ENCODE data around the gene TSSC4.

The TSSC4 gene

GRCh38 chr11:2365571-2366210, 34.9 kb upstream of the TSSC4 start:
- TF ChIP-seq ZNF274 (IDR thresholded peaks at IDR 0.05; ENCODE audit: low read depth, low read length) = no peak
- H3K4me3 ChIP-seq (ENCODE audit: low read length) = no peak overlapping the region

DNA sequence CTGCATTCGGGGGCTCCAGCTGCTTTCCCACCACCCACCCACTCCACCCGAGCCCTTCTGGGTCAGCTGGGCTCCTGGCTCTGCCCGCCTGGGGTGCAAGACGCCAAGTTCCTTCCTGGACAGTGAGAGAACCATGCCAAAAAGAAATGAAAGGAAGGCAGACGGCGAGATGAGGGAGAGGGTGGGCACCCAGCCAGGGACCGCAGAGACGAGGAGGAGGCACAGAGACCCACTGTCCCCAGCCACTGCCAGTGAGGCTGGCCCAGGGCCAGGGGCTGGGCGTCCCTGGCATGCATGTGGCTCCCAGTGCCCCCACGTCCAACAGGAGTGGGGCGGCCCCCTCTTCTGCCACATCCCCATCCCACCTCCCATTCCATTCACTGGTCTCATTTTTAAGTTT, 34.3 kb upstream of the TSSC4 start:
- H3K4me3 ChIP-seq (ENCODE audit: low read length) = no peak overlapping the region
- TF ChIP-seq ZNF274 (IDR thresholded peaks at IDR 0.05; ENCODE audit: low read depth, low read length) = no peak

GRCh38 chr11:2366733-2367132, 33.8 kb upstream of the TSSC4 start:
- H3K4me3 ChIP-seq (ENCODE audit: low read length) = no peak overlapping the region
- TF ChIP-seq ZNF274 (IDR thresholded peaks at IDR 0.05; ENCODE audit: low read depth, low read length) = no peak

DNA sequence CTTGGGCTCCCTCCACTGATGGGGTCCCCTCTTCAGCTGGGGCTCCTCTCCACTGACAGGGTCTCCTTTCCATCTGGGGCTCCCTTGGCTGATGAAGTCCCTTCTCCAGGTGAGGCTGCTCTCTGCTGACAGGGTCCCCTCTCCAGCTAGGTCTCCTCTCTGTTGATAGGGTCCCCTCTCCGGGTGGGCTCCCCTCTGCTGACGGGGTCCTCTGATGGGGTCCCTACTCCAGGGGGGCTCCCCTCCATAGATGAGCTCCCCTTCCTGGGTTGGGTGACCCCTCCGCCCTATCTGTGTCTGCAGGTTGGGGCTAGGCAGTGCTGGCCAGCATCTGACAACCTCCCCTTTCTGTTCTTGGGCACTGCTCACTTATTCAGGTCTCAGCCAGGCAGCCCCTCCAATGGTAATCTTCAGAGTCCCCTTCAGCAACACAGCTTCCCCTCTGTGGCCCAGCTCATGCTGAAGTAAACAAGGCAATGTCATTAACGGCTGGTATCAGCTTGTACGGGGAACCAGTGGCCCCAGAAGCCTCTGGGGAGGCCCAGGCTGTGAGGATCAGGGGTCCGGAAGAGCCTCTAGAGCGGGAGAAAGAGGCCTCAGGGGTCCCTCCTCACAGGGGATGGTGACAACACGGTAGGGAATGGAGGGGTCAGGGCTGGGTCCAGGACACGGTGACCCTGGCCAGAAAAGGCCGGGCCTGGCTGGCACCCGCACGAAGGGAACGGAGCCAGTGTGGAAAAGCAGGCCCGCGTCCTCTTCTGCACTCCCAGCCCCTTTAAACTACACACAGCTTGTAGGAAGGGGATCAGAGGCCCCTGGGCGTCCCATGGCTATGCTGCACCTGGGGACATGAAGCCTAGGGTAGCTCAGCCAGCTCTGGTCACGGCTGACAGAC, 33.0 kb upstream of the TSSC4 start:
- H3K4me3 ChIP-seq (ENCODE audit: low read length) = no peak overlapping the region
- no peak for TF ChIP-seq ZNF274 (IDR thresholded peaks at IDR 0.05; ENCODE audit: low read depth, low read length)

DNA sequence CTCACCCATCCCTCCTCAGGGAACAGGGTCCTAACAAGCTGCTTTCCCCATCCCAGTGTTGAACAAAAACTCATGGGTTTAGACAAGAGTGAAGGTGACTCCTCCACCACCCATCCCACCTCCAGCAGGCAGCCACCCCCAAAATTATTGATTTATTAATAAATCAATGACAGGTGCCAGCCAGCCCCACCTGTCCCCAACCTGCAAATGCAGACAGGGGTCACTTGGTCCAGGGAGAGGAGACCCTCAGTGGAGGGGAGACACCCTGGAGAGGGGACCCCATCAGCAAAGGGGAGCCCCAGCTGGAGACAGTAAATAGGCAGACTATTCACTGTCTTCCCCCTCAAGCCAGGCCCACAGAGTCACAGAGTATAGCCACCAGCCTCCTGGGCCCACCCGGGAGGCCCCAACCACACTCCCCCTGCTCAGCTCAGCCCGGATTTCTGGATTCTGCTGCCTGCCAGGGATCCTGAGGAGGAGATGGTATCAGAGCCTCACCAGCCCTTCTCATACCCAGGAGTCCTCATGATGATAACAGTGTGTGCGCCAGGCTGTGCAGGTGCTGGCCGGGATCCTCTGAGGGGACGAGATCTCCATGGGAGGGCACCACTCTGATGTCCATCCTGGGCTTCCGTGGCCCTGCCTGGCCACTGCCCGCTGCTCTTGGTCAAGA, 32.2 kb upstream of the TSSC4 start:
- no peak for TF ChIP-seq ZNF274 (IDR thresholded peaks at IDR 0.05; ENCODE audit: low read depth, low read length)
- no peak overlapping the region for H3K4me3 ChIP-seq (ENCODE audit: low read length)

DNA sequence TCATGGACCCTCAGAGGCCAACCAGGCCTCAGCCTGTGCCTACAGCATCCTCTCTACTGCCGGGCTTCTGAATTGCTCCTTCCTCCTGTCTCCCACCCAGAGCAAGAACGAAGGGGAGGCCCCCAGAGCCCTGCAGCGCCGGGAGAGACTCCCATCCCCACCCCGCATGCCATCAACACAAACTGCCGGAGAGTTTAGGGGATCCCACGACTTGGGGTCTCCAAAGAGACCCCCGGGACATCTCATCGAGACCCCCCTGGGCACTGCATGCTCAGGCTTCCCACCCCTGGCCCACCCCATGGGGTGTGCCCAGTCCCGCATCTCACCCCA, 31.7 kb upstream of the TSSC4 start:
- no peak overlapping the region for H3K4me3 ChIP-seq (ENCODE audit: low read length)
- no peak for TF ChIP-seq ZNF274 (IDR thresholded peaks at IDR 0.05; ENCODE audit: low read depth, low read length)

- no peak overlapping the region for H3K4me3 ChIP-seq (ENCODE audit: low read length)
- no peak for TF ChIP-seq ZNF274 (IDR thresholded peaks at IDR 0.05; ENCODE audit: low read depth, low read length)
These were observed 31.2 kb upstream of the TSSC4 start for GRCh38 chr11:2369320-2369719.

DNA sequence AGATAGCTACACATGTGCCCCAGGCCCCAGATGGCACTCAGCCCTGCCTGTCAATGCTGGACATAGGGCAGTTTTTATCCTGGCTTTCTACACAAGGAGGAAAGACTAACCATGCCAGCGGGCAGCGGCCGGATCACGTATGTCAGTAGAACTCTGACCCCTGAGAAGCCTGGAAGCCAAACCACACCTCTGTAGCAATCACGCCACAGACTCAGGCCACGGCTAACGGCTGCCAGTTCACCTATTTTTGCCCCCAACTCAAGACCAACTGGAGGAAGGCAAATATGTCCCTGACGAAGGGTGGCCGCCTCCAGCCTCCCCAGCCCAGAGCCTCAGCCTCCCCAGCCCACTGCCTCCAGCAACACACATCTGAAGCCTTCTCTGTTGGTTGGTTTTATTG, 30.7 kb upstream of the TSSC4 start:
- no peak for TF ChIP-seq ZNF274 (IDR thresholded peaks at IDR 0.05; ENCODE audit: low read depth, low read length)

GRCh38 chr11:2374456-2375201, 25.9 kb upstream of the TSSC4 start:
- H3K4me3 ChIP-seq (ENCODE audit: low read length) = no peak overlapping the region
- TF ChIP-seq ZNF274 (IDR thresholded peaks at IDR 0.05; ENCODE audit: low read depth, low read length) = no peak

More for the DNA sequence above, 30.7 kb upstream of the TSSC4 start:
- H3K4me3 ChIP-seq (ENCODE audit: low read length) = no peak overlapping the region

DNA sequence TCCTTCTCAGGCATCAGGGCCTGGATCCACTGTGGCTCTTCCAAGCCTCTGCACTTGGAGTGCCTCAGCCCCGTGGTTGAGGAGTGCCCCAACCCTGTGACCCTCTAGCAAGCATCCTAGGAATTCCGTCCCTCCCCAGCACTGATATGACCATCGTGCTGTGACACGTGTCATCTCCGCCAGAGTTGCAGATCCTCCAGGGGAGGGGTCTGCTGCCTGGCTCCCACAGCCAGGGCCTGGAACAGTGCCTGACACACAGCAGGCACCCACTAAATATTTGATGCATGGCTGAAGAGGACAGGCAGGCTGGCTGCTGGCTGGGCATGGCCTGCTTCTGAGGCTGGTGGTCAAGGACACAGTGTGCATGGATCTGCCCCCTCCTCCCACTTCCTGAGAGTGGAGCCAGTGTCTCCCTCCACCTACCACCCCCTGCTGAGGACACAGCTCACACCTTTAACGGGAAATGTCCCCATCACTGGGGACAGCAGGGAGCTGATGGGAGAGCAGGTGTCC, 25.2 kb upstream of the TSSC4 start:
- no peak for TF ChIP-seq ZNF274 (IDR thresholded peaks at IDR 0.05; ENCODE audit: low read depth, low read length)
- H3K4me3 ChIP-seq (ENCODE audit: low read length) = no peak overlapping the region

- no peak overlapping the region for H3K4me3 ChIP-seq (ENCODE audit: low read length)
- TF ChIP-seq ZNF274 (IDR thresholded peaks at IDR 0.05; ENCODE audit: low read depth, low read length) = no peak
These were observed 24.5 kb upstream of the TSSC4 start for GRCh38 chr11:2375964-2376551.

DNA sequence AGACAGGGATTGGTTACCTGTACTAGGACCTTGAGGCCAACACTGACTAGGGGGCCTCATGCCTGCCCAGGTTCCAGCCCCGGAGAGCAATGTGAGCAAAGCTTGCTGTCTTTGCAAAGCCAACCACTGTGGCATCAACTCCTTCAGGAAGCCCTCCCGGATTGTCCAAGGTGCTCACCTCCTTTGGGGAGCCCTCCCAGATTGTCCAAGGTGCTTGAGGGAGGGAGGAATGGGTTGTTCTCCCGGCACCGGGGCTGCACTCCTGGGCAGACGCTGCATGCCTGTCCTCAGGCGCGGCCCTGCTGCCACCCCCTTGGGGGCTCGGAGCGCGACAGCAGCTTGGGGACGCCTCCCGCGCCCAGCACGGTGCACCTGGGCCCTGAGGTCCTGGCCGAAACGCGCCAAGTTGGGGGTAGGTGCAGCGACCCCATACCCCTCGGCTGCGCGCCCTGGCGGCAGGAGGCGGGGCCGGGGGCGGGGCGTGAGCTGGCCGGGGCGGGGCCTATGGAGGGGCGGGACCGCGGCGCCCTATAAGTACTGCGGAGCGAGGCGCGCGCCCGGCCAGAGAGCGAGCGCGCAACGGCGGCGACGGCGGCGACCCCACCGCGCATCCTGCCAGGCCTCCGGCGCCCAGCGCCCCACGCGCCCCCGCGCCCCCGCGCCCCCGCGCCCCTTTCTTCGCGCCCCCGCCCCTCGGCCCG, 23.6 kb upstream of the TSSC4 start, which contains the start of gene CD81:
Gene CD81 (plus strand): TSS at position 560 of the 701 bp plus-strand sequence. CDS start 240 bp downstream, outside the sequence.
- no peak for TF ChIP-seq ZNF274 (IDR thresholded peaks at IDR 0.05; ENCODE audit: low read depth, low read length)
- H3K4me3 ChIP-seq (ENCODE audit: low read length) = peak within 1 kb of the TSS; percentile 63
